GM10847 (cell line): Measurements from ENCODE around the gene AGL.

Experiments used
- POLR2A ChIP-seq: IDR thresholded peaks from 2 replicates; pipeline ENCODE4 v1.6.1; 2011; ENCODE audit not compliant: insufficient read length; ENCODE audit errors: extremely low read depth

The AGL gene

DNA sequence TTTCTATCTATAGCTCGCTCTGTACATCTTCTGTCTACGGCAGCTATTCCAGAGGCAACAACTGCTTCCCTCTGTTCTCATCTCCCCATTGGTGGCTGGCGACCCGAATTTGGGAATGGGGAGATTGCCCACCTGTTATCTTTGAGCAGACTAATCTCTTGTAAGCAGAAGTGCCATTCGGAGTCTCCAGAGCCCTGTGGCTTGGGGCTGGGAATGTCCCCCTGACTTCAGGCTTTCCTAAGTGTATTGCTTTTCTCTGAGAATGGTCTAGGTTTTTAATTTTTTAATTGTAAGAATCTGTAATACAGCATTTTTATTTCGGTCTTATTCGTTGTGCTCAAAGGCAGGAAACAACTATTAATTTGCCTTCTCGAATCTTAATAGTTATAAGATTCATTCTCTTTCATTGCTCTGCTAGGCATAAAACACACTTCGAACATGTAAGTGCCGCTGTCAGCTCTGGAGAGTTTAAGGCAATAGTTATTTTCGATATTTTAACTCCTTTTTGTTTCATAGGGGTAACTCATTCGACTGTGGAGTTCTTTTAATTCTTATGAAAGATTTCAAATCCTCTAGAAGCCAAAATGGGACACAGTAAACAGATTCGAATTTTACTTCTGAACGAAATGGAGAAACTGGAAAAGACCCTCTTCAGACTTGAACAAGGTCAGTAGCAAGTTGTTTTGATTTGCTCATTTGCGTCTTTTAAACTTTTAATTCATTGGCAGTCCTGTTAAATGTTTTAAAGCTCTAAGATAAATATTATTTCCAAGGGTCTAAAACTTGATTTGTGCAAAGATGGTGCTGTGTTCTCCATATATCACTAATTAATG is 514 bp downstream of the AGL start:
- no peak for TF ChIP-seq POLR2A

DNA sequence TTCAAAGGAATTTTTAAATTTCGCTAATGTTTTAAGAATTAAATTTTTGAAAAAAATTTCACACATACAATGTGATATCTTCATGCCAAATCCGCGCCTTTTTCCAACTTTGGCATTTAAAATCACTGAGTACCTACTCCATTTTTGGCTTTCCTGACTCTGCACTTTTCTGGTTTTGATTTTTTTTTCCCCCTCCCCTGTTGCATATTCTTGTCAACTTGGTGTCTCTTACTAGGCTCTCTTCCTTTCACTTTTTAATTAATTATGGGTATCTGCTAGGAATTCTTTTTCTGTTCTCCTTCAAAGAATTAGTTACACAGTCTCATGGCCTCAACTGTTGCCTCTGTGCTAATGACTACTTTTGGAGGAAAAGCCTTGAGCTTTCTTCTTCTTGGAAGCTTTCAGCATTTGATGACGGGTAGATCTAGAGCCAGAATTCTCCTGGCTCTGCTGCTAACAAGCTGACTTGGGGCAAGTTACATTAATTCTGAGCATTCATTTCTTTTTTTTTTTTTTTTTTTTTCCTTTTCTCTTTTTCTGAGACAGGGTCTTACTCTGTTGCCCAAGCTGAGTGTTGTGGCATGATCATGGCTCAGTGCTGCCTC is 1.8 kb downstream of the AGL start:
- no peak for TF ChIP-seq POLR2A

DNA sequence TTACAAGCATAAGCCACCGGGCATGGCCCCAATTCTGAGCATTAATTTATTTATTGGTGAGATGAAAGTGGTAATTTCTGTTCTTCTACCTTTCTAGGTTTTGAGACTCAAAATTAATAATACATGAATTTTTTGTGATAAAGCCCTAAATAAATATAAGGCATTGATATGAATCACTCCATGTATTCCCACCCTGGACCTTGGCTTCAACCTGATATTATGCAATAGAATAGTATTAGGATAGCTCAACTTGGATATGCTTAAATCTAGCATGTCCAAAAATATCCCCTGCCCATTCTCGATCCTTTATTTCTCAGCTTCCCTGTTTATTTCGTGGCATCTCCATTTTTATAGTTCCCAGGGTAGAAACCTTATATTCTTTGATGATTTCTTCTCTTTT is 2.5 kb downstream of the AGL start:
- no peak for TF ChIP-seq POLR2A

DNA sequence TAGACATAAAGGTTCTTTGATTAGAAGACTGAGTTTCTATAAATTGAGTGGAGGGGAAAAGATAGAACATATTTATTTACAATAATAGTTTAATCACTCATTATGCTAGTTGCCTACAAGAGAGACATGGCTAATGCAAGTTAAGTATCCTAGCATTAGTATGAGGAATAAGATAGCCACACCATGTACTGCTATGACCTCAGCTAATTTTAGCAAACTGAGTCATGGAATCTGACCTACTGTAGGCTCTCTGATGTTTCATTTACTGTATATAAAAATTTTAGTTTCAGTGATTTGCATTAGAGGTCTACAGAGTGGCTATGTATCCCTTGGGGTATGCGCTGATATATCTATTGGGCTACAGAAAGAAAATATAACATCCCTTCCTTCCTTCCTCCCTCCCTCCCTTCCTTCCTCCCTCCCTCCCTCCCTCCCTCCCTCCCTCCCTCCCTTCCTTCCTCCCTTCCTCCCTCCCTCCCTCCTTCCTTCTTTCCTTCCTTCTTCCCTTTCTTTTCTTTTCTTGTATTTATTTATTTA is 5.8 kb downstream of the AGL start:
- no peak for TF ChIP-seq POLR2A

- TF ChIP-seq POLR2A: no peak
Measured at GRCh38 chr1:99858286-99858685, 8.1 kb downstream of the AGL start.

- no peak for TF ChIP-seq POLR2A
Measured at GRCh38 chr1:99858881-99859280, 8.7 kb downstream of the AGL start.

- TF ChIP-seq POLR2A: no peak
Measured at GRCh38 chr1:99860703-99861102, 10.5 kb downstream of the AGL start.

- TF ChIP-seq POLR2A: no peak
Measured at GRCh38 chr1:99867682-99868081, 17.5 kb downstream of the AGL start.

DNA sequence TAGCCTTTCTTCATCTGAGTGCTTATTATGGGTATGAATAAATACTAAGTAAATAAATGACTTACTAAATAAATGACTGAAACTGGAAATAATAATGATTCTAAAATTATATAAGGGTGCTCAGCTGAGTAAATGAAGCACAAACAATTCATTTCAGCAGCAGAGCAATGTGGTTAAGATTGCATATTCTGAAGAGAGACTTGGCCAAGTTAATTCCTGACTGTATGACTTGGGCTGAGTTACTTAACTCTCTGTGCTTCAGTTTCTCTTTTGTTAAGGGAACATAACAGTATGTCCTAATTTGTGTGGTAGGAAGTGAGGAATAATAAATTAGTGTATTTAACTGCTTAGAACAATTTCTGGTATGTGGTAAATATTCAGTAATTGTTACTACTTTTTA is 19.1 kb downstream of the AGL start:
- TF ChIP-seq POLR2A: no peak

- no peak for TF ChIP-seq POLR2A
Measured at GRCh38 chr1:99869723-99870122, 19.6 kb downstream of the AGL start.

- TF ChIP-seq POLR2A: no peak
Measured at GRCh38 chr1:99872063-99872462, 21.9 kb downstream of the AGL start.

DNA sequence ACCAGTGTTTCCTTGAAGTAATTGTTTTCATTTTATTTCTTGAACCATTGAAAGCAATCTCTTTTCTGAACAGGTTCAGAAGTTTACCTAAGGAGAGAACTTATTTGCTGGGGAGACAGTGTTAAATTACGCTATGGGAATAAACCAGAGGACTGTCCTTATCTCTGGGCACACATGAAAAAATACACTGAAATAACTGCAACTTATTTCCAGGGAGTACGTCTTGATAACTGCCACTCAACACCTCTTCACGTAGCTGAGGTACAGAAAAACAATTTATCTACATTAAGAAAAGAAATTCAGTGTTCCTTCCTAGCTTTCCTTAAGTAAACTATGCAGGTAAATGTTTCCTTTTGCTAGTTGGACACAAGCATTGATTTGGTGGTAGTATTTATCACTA is 27.4 kb downstream of the AGL start:
- TF ChIP-seq POLR2A: no peak

DNA sequence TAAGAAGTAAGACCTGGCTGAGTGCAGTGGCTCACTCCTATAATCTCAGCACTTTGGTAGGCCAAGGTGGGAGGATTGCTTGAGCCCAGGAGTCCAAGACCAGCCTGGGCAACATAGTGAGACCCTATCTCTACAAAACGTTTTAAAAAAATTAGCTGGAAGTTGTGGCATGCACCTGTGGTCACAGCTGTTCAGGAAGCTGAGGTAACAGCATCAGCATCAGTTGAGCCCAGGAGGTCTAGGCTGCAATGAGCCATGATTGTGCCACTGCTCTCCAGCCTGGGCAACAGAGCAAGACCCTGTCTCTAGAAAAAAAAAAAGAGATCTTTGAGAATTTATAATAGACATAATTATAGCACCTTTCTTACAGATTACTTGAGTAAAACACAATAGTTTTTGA is 36.0 kb downstream of the AGL start:
- no peak for TF ChIP-seq POLR2A

DNA sequence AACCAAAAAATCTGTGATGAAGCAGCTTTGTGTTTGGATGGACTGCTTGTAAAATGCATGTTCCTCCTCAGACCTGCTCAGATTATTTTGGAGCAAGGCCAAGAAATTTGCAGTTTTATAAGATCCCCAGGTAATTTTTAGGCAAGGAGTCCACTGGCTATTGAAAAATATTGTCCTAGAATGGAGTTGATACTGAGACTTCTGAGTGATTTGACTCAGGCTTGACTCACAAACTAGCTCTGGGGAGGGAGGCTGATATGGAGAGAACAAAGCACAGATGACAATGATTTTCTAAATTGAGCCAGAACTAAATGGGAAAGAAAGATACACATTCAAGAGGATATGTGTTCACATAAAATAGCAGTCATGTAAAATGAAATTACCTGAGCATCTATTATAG is 36.7 kb downstream of the AGL start:
- no peak for TF ChIP-seq POLR2A

DNA sequence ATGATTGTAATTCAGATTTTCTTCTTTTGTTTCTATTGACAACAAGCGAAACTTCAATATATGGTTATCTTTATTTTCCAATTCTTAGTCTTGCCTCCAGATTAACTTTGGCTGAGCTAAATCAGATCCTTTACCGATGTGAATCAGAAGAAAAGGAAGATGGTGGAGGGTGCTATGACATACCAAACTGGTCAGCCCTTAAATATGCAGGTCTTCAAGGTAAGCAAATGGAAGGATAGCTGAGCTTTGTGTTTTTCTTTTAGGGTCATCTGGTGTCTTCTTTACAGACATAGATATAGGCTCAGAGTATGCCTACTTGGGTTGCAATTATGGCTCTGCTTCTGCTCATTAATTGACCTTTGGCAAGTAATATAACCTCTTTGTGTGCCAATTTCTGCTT is 37.7 kb downstream of the AGL start:
- no peak for TF ChIP-seq POLR2A

- TF ChIP-seq POLR2A: no peak
Measured at GRCh38 chr1:99891997-99892396, 41.8 kb downstream of the AGL start.
